Measurements from ENCODE around the gene SLC5A1. TPM values are rescaled to one million over a fixed set of nuclear protein-coding genes. Genes with fewer than 3 reads are reported as not detected.

Gene SLC5A1
- polyA plus RNA-seq, 2 of the 4 experiments (the other 2 are of a cell fraction): 0.03 to 0.04 TPM

DNA sequence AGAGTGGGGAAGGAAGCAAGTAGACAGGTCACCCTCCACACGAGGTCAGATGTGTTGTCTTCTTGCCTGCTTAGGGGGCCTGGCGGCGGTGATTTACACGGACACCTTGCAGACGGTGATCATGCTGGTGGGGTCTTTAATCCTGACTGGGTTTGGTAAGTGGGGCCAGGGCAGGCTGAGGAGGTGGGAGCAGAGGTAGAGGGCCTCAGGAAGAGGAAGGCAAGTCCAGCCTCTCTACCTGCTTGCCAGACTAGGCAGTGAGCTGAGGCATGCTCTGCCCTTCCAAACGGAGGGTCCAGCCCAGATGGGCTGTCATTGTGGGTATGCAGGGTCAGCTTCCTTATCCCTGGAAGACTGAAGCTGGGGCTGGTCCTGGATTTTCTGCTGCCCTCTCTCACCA is 39.9 kb downstream of the SLC5A1 start:
- TF ChIP-seq SMC3 (IDR thresholded peaks at IDR 0.05) (no peak), TFCP2L1 (CRISPR knock-in tag; IDR thresholded peaks at IDR 0.05) (no peak), RNF2 (IDR thresholded peaks at IDR 0.05; ENCODE audit: borderline replicate concordance, low read depth) (no peak)
- POLR2A ChIA-PET: no interaction called here

DNA sequence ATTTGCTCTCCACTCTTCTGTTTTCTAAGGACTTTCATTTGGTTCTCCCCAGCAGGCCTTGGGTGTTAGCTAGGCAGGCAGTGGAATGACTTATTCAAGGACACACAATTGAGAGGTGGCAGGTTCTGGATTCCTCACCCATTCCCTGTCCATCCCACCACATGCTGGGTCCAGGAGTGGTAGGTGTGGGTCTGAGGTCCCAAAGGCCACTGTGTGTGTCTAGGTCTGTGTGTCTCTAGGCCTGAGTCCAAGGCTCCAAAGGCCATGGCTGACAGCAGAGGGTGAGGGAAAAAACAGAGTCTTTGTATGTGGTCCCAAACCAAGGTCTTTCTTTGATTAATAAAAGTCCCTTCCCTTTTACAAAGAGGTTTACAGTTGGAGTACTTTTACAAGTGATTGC is 40.8 kb downstream of the SLC5A1 start:
- CTCF ChIA-PET: interaction anchor here (0.6 to 10.9 kb wide), 3 partner anchors 19 to 110 kb away, joined by 3 to 201 read pairs (median 5); no protein-coding TSS in a partner anchor

More for the DNA sequence above, 39.9 kb downstream of the SLC5A1 start:
- CTCF ChIA-PET: interaction anchor here (0.9 to 10.9 kb wide), 3 partner anchors 20 to 109 kb away, joined by 4 to 201 read pairs (median 5); no protein-coding TSS in a partner anchor
- H3K4me3 ChIP-seq: no peak overlapping the region
- DNase-seq (ENCODE audit: low read depth in 1 of 2, low spot score in 1 of 2) (no peak), ATAC-seq (no peak), FAIRE-seq (no peak)
- WGBS (ENCODE audit: missing lambda C conversion rate): 75% methylated on average over 5 of the region's 6 CpGs
- H3K9me3 ChIP-seq: no peaks in the 10 kb centered on the region
- H3K27ac ChIP-seq: no peak overlapping the region
- no peak overlapping the region for H3K4me2 ChIP-seq
- H3K4me1 ChIP-seq: peaks cover 21% of the 10 kb centered on the region

GRCh38 chr22:32088084-32088483 is 45.0 kb downstream of the SLC5A1 start:
- TF ChIP-seq ZNF302 (CRISPR knock-in tag; IDR thresholded peaks at IDR 0.05) (no peak), TP53 (CRISPR knock-in tag; IDR thresholded peaks at IDR 0.05) (no peak), ZFP36 (IDR thresholded peaks at IDR 0.05; ENCODE audit: borderline replicate concordance, partially characterized antibody) (no peak), KDM5A (IDR thresholded peaks at IDR 0.05) (no peak), FOXS1 (CRISPR knock-in tag; IDR thresholded peaks at IDR 0.05) (no peak), EHF (CRISPR knock-in tag; IDR thresholded peaks at IDR 0.05) (no peak), RNF2 (IDR thresholded peaks at IDR 0.05; ENCODE audit: borderline replicate concordance, low read depth) (no peak), CHD2 (IDR thresholded peaks at IDR 0.05; ENCODE audit: low read length, partially characterized antibody) (no peak), NR3C1 (IDR thresholded peaks at IDR 0.05) (no peak), ZSCAN20 (CRISPR knock-in tag; IDR thresholded peaks at IDR 0.05) (no peak)
- TF ChIP-seq, protein P1, sequence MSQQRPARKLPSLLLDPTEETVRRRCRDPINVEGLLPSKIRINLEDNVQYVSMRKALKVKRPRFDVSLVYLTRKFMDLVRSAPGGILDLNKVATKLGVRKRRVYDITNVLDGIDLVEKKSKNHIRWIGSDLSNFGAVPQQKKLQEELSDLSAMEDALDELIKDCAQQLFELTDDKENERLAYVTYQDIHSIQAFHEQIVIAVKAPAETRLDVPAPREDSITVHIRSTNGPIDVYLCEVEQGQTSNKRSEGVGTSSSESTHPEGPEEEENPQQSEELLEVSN (IDR thresholded peaks at IDR 0.05; ENCODE audit: borderline replicate concordance, low read depth): no peak
- TF ChIP-seq, protein P2, sequence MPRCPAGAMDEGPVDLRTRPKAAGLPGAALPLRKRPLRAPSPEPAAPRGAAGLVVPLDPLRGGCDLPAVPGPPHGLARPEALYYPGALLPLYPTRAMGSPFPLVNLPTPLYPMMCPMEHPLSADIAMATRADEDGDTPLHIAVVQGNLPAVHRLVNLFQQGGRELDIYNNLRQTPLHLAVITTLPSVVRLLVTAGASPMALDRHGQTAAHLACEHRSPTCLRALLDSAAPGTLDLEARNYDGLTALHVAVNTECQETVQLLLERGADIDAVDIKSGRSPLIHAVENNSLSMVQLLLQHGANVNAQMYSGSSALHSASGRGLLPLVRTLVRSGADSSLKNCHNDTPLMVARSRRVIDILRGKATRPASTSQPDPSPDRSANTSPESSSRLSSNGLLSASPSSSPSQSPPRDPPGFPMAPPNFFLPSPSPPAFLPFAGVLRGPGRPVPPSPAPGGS (IDR thresholded peaks at IDR 0.05): no peak
- TF ChIP-seq, protein P3, sequence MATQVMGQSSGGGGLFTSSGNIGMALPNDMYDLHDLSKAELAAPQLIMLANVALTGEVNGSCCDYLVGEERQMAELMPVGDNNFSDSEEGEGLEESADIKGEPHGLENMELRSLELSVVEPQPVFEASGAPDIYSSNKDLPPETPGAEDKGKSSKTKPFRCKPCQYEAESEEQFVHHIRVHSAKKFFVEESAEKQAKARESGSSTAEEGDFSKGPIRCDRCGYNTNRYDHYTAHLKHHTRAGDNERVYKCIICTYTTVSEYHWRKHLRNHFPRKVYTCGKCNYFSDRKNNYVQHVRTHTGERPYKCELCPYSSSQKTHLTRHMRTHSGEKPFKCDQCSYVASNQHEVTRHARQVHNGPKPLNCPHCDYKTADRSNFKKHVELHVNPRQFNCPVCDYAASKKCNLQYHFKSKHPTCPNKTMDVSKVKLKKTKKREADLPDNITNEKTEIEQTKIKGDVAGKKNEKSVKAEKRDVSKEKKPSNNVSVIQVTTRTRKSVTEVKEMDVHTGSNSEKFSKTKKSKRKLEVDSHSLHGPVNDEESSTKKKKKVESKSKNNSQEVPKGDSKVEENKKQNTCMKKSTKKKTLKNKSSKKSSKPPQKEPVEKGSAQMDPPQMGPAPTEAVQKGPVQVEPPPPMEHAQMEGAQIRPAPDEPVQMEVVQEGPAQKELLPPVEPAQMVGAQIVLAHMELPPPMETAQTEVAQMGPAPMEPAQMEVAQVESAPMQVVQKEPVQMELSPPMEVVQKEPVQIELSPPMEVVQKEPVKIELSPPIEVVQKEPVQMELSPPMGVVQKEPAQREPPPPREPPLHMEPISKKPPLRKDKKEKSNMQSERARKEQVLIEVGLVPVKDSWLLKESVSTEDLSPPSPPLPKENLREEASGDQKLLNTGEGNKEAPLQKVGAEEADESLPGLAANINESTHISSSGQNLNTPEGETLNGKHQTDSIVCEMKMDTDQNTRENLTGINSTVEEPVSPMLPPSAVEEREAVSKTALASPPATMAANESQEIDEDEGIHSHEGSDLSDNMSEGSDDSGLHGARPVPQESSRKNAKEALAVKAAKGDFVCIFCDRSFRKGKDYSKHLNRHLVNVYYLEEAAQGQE (IDR thresholded peaks at IDR 0.05): no peak
- no peaks in the 10 kb centered on the region for H3K9me3 ChIP-seq
- H3K4me3 ChIP-seq: no peak overlapping the region
- H3K27ac ChIP-seq: no peak overlapping the region
- CTCF ChIA-PET: interaction anchor here (10.9 kb wide), 1 partner anchor 114 kb away, joined by 201 read pairs; no protein-coding TSS in a partner anchor
- no peak for DNase-seq (ENCODE audit: low read depth in 1 of 2, low spot score in 1 of 2)
- no peak overlapping the region for H3K4me2 ChIP-seq
- FAIRE-seq: no peak
- POLR2A ChIA-PET: no interaction called here
- 47% methylated on average over 3 of the region's 3 CpGs for WGBS (ENCODE audit: missing lambda C conversion rate)
- H3K4me1 ChIP-seq: no peaks in the 10 kb centered on the region
- ATAC-seq: no peak

More for the DNA sequence above, 40.8 kb downstream of the SLC5A1 start:
- POLR2A ChIA-PET: no interaction called here
- no peak for DNase-seq (ENCODE audit: low read depth in 1 of 2, low spot score in 1 of 2)
- TF ChIP-seq USF2 (IDR thresholded peaks at IDR 0.05): no peak
- TF ChIP-seq FOSB (CRISPR knock-in tag; IDR thresholded peaks at IDR 0.05): no peak
- no peak for TF ChIP-seq HOXB13 (CRISPR knock-in tag; IDR thresholded peaks at IDR 0.05; ENCODE audit: low read depth)
- TF ChIP-seq MYC (IDR thresholded peaks at IDR 0.05; ENCODE audit: borderline replicate concordance, low read length): no peak
- no peak for TF ChIP-seq FOXS1 (CRISPR knock-in tag; IDR thresholded peaks at IDR 0.05)
- TF ChIP-seq RFX5 (IDR thresholded peaks at IDR 0.05): no peak
- TF ChIP-seq, protein P3 (IDR thresholded peaks at IDR 0.05): no peak
- no peak for TF ChIP-seq TFCP2L1 (CRISPR knock-in tag; IDR thresholded peaks at IDR 0.05)
- no peak for TF ChIP-seq CBX8 (IDR thresholded peaks at IDR 0.05)
- H3K4me3 ChIP-seq: no peak overlapping the region
- FAIRE-seq: no peak
- peaks cover 12% of the 10 kb centered on the region for H3K4me1 ChIP-seq
- H3K4me2 ChIP-seq: no peak overlapping the region
- H3K9me3 ChIP-seq: no peaks in the 10 kb centered on the region
- no peak for ATAC-seq
- no peak overlapping the region for H3K27ac ChIP-seq

All from A549 (cell line).